Psoas muscle (tissue), 8 donors: ENCODE results near the gene CARD8. TPM values are rescaled to one million over a fixed set of nuclear protein-coding genes. Genes with fewer than 3 reads are reported as not detected.

Experiments
- ATAC-seq, 4 donors: fragments of 200-7000 bp; cut with Tn5 transposase; one replicate each; pipeline ENCODE4 v1.9.1; 2020; ENCODE audit warnings: moderate library complexity in 3 of 4, mild to moderate bottlenecking in 2 of 4
- DNase-seq, 2 donors: peaks; one replicate each; pipeline ENCODE4 v3.0.0-alpha.2; 2020
- H3K27ac ChIP-seq: fragments of 200-600 bp; one replicate; pipeline ENCODE4 v1.8.0; 2022
- H3K27me3 ChIP-seq, 3 donors: fragments of 200-600 bp in 1 of 3; one replicate each; pipeline versions ENCODE4 v1.6.1 to v1.8.0; 2013 to 2022; ENCODE audit warnings: low read length in 2 of 3, mild to moderate bottlenecking in 2 of 3, moderate library complexity in 1 of 3; ENCODE audit not compliant: insufficient read depth in 3 of 3
- H3K36me3 ChIP-seq, 2 donors: fragments of 200-600 bp in 1 of 2; one replicate each; pipeline versions ENCODE4 v1.6.1 to v1.8.0; 2013 to 2022; ENCODE audit warnings: low read depth in 1 of 2, mild to moderate bottlenecking in 1 of 2, moderate library complexity in 1 of 2; ENCODE audit not compliant: insufficient read depth in 1 of 2
- H3K4me1 ChIP-seq: fragments of 200-600 bp; one replicate; pipeline ENCODE4 v1.8.0; 2022
- H3K4me3 ChIP-seq: fragments of 200-600 bp; one replicate; pipeline ENCODE4 v1.8.0; 2022; ENCODE audit warnings: mild to moderate bottlenecking
- H3K9me3 ChIP-seq: fragments of 200-600 bp; one replicate; pipeline ENCODE4 v1.8.0; 2022
- WGBS, 3 donors: extraction: QIAGEN DNeasy Blood & Tissue Kit; methylation state at CpG; one replicate each; pipeline versions ENCODE4 v1.1.6 to v1.1.7; 2013; 5-methylcytosine and 5-hydroxymethylcytosine counted together
- intact Hi-C, 2 donors: fragments of 100-400 bp; cut with DNase I; formaldehyde crosslinking; loops; one replicate each; pipeline versions ENCODE4 v1.11.0 to v1.14.2; 2022
- polyA plus RNA-seq, 3 donors: library from polyadenylated mRNA; stranded (reverse); fragments of 200-250 nt; gene quantifications; one replicate each; pipeline ENCODE4 v1.2.3, GENCODE V29; 2013
- total RNA-seq, 4 donors: library from RNA; stranded (reverse); fragmentation: NEBNext Ultra II Directional in 2 of 4; extraction: Animal tissue kit (Norgen Biotek cat#: 25700) in 2 of 4; gene quantifications; one replicate each; pipeline versions ENCODE4 v1.2.1 to v1.2.4, GENCODE V29; 2021 to 2023
- TF ChIP-seq, protein P1 (sequence below): fragments of 200-600 bp; IDR thresholded peaks from one replicate; pipeline ENCODE4 v1.8.0; 2022; ENCODE audit warnings: antibody characterized with exemption
- donor health status: healthy with polysubstance abuse.
- donor health status: DM: no; HTN: no; CAD: no; lungs with moderate emphysema.
- donor health status: Bipolar disorder and iron deficiency.
- donor health status: healthy.
- donor health status: DM: yes; HTN: yes; CAD: no.
- donor health status: DM: no; HTN: no; CAD: no.
- donor health status: DM: no; HTN: no; CAD: no.
- donor health status: DM: yes; HTN: yes; CAD: no.

CARD8 gene
- total and polyA plus RNA-seq, 7 donors = 15.7 to 36.2 (median 26.0) TPM

DNA sequence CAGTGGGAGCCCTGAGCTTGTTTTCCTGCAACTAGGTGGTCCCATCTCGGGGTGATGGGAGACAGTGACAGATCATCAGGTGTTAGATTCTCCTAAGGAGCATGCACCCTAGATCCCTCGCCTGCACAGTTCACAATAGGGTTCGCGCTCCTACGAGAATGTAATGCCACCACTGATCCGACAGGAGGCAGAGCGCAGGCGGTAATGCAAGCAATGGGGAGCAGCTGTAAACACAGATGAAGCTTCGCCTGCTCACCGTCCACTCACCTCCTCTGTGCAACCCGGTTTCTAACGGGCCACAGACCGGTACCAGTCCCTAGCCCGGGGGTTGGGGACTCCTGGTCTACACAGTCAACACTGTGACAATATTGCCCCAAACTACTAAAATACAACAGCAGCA is 38.8 kb downstream of the CARD8 start:
- no peaks in the 10 kb centered on the region for H3K27me3 ChIP-seq
- H3K4me1 ChIP-seq = no peaks in the 10 kb centered on the region
- no peak for ATAC-seq
- peaks cover 2 to 97% of the 10 kb centered on the region in 2 donors for H3K36me3 ChIP-seq
- H3K9me3 ChIP-seq = no peaks in the 10 kb centered on the region
- H3K4me3 ChIP-seq = no peak overlapping the region
- no peak for DNase-seq
- 86 to 92% (median 89%) methylated on average over 14 of the region's 14 CpGs for WGBS, 3 donors
- intact Hi-C loops = no loop called here
- TF ChIP-seq, protein P1, sequence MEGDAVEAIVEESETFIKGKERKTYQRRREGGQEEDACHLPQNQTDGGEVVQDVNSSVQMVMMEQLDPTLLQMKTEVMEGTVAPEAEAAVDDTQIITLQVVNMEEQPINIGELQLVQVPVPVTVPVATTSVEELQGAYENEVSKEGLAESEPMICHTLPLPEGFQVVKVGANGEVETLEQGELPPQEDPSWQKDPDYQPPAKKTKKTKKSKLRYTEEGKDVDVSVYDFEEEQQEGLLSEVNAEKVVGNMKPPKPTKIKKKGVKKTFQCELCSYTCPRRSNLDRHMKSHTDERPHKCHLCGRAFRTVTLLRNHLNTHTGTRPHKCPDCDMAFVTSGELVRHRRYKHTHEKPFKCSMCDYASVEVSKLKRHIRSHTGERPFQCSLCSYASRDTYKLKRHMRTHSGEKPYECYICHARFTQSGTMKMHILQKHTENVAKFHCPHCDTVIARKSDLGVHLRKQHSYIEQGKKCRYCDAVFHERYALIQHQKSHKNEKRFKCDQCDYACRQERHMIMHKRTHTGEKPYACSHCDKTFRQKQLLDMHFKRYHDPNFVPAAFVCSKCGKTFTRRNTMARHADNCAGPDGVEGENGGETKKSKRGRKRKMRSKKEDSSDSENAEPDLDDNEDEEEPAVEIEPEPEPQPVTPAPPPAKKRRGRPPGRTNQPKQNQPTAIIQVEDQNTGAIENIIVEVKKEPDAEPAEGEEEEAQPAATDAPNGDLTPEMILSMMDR = no peak
- H3K27ac ChIP-seq = no peak overlapping the region

DNA sequence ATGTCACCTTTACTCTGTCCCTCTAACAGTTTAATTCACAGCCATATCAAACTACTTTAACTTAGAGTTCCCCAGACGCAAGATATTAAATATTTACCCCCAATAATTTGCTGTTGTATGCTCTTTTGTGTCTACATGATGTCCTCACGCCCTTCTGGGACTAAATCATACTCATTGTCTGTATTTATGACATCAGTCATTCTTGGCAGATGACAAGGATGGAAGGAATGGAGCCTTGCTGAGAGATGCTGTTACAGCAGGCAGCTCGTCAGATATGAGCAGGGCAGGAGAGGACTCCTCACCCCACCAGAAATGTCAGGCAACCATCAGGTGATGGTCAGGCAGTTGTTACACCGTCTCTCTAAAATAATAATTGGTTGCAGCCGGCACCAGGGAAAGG is 41.8 kb downstream of the CARD8 start:
- ATAC-seq (no peak), DNase-seq (no peak)
- Histone ChIP-seq H3K27ac (no peak overlapping the region), H3K9me3 (no peaks in the 10 kb centered on the region), H3K4me1 (no peaks in the 10 kb centered on the region), H3K36me3 (peaks cover 2 to 88% of the 10 kb centered on the region in 2 donors), H3K27me3 (no peaks in the 10 kb centered on the region), H3K4me3 (no peak overlapping the region)
- 73 to 81% (median 76%) methylated on average over 5 of the region's 5 CpGs for WGBS, 3 donors
- TF ChIP-seq, protein P1 = no peak
- intact Hi-C loops = no loop called here

DNA sequence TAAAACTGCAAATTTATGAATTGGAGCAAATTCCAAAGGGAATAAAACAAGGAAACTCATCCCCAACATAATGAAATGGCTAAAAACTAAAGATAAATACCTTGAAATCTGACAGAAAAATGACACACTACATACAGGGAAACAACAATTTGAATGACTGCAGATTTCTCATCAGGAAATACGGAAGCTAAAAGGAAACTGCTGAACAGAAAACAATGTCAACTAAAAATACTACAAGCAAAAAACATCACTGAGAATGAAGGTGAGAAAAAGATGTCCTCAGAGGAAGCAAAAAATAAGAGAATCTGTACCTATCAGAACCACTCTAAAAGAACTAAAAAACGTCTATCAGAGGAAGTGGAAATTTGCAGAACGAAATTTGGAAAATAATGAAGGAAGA is 45.7 kb downstream of the CARD8 start:
- Histone ChIP-seq H3K27me3 (no peaks in the 10 kb centered on the region), H3K4me3 (no peak overlapping the region), H3K27ac (peak overlapping the region; percentile 27), H3K4me1 (peaks cover 1% of the 10 kb centered on the region), H3K36me3 (peaks cover 0 to 49% of the 10 kb centered on the region in 2 donors), H3K9me3 (no peaks in the 10 kb centered on the region)
- TF ChIP-seq, protein P1 = no peak
- ATAC-seq (no peak), DNase-seq (no peak)
- intact Hi-C loops = no loop called here
- WGBS, 3 donors = 72 to 78% (median 75%) methylated on average over 3 of the region's 3 CpGs

DNA sequence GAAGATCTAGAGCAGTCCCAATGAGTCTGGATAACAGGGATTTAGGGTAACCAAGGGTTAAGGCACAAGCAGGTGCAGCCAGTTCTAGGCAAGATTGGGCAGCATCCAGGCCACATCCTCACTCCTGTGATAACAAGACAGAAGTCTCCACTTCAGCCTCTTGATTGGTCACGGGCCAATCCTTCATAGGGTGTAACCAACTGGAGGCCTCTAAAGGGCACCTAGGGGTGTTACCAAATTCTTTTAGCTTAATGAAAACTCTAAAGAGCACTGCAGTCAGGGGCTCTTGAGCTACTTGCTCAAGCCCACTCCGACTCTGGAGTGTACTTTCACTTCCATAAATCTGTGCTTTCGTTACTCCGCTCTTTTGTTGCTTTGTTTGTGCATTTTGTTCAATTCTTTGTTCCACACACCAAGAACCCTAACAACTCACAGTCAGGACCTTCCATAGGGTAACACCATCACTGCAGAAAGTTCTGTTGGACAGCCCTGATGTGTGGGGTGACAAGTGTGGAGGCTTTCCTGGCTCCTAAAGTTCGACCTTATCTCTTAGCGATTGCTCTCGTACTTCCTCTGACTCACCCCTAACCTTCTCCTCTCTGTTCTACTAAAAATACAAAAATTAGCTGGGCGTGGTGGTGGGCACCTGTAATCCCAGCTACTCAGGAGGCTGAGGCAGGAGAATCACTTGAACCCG is 49.2 kb downstream of the CARD8 start:
- H3K9me3 ChIP-seq = no peaks in the 10 kb centered on the region
- H3K27me3 ChIP-seq = no peaks in the 10 kb centered on the region
- intact Hi-C loops = loop anchor here in 1 of 2 donors (5.0 kb wide), 1 partner anchor 46 kb away; no protein-coding TSS in a partner anchor
- TF ChIP-seq, protein P1 = no peak
- H3K4me3 ChIP-seq = no peak overlapping the region
- H3K27ac ChIP-seq = no peak overlapping the region
- H3K4me1 ChIP-seq = peaks cover 8% of the 10 kb centered on the region
- ATAC-seq (no peak), DNase-seq (no peak)
- H3K36me3 ChIP-seq = peaks cover 0 to 15% of the 10 kb centered on the region in 2 donors
- whole genome bisulfite sequencing, 3 donors = 81 to 92% (median 91%) methylated on average over 9 of the region's 9 CpGs
